GM18873 (cell line): ENCODE results near the gene TMEM39B.
"Not testable (repeated sequence)": the region's sequence is repeated elsewhere in the genome, so short reads cannot be mapped to it uniquely, and the experiment has no call there.

ENCODE experiments used
- ATAC-seq: cut with Tn5 transposase; IDR thresholded peaks from one replicate; pipeline ENCODE4 v1.9.1; 2021; ENCODE audit warnings: mild to moderate bottlenecking, moderate library complexity, moderate number of reproducible peaks; ENCODE audit not compliant: unreplicated experiment, low FRiP score

Gene TMEM39B

DNA sequence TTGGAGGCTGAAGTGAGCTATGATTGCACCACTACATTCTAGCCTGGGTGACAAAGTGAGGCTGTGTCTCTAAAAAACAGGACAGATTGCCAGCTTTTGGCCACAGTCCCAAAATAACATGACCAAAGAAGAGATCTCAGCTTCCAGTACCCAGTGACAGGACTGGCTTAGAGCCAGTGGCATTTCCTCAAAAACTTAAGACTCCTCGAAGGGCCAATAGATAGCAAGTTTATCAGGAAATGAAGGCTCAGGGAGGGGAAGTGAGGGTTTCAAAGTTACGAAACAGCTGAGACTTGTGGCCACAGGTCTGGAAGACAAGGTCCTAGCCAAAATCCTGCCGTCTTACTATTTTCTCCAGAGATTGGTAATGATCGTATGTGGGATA lies 6.3 kb upstream of the TMEM39B start:
- ATAC-seq = no peak

DNA sequence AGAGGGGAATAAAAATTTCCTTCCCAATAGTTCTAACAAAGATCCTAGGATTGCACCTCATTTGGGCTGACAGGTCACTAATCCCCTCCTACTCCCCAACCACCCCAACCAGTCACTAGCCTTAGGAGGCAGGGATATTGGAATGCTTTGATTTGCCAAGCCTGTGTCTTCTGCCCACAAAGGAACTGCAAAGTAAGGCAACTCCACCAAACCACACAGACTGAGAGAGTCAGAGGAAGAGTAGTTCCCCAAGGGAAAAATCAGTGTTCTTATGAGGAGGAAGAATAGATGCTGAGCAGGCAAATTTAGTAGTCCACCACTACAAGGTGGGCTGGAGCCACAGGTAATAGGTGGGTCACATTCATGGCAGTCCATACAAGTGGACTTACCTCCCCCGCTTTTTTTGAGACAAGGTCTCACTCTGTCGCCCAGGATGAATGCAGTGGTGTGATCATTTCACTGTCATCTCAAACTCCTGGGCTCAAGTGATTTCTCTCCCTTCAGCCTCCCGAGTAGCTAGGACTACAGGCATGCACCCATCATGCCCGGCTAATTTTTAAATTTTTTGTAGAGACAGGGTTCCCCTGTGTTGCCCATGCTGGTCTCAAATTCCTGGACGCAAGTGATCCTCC lies 3.7 kb upstream of the TMEM39B start:
- no peak for ATAC-seq

DNA sequence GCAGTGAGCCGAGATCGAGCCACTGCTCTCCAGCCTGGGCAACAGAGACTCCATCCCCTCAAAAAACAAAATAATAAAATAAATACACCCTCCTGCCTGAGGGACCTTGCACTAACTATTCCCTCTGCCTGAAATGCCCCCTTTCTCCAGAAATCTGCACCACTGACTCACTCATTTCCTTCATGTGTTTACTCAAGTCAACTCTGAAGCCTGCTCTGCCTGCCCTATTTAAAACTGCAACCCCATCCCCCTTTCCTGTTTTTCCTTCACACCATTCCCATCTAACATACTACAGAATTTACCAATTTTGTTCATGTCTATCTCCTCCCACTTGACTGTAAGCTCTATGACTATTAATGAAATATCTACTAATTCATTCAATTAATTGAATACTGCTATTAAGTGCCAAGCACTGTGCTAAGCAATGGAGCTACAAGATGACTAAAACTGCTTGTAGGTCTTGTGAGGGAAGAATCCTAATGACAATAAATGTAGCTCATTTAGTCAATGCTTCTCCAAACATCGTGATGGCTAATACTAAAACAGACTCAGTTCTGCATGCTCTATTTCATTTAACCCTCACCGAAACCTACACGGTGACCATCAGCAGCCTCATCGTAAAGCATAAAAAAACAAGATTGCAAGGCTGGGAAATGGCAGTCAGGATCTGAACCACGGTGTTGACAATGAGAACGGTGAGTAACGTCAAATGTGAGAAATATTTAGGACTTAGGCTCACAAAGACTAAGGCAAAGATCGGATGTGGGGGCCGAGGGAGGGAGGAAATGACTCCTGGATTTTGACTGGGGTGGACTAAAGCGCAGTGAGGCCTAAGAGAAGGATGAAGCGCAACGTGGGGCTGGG lies 749 bp upstream of the TMEM39B start:
- no peak for ATAC-seq

DNA sequence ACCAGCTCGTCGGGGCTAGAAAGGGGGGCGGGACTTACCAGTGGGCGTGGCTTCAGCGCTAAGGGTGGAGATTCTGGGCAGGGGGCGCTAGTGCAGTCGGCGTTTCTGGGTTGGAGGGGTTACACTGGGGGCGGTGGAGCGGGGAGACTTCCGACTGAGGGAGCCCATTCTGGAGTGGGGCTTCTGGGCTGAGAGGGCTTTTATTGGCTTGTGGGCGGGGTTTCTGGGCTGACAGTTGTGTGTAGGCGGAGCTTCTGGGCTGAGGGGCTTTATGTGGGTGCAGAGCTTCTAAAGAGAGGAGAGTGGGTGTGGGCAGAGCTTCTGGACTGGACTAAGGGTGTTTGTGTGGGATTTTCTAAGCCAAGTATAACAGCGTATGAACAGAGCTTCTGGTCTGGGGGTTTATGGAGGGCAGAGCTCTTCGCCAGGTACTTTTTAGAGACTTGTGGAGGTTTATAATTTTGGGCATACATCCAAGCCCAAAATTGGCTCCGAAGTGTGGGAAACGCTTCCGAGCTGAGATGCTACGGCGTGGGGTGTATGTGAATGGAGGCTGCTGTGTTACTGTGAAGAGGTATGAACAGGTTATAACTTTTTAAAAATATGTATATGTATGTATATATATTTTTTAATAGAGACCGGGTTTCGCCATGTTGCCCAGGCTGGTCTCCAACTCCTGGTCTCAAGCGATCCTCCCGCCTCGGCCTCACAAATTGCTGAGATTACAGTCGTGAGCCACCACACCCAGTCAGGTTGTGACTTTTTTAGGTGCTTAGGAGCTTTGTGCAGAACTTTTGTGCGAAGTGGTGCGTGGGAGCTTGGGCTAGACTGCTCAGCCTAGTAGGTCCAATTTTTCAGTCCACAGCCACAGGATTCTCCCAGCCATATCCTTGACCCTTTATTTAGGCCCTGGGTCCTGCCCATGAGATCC lies 825 bp downstream of the TMEM39B start:
- ATAC-seq = peak; percentile 10

DNA sequence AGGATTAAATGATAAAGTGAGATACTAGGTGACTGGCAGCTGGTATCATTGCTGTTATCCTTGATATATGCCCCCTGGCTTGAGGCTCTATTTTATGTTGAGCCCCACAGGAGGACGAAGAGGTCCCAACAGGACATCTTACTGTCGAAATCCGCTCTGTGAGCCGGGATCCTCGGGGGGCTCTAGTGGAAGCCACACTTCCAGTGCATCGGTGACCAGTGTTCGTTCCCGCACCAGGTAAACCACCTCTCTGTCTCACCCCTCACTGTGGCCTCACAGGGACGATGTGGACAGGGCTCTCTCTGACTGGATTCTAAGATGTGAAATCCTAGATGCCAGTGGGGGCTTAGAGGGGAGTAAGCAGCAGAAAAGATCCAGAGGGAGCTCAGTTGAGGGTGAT lies 2.1 kb downstream of the TMEM39B start:
- ATAC-seq = no peak

DNA sequence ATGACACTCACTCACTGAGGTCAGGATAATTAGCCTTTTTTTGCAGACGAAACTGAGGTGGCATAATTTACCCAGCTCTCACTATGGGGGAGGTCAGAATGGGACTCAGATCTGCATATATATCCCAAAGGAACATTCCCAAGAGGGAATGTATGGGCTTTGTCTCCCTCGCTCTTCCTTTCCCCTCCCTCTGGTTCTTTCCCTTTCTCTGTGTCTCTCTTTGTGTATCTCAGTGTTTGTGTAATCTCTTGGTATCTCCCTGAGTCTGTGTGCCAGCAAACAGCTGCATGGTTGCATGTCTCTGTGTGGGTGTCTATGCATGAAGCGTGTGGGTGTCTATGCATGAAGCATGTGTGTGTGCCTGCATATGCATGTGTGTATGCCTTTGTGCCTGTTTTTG lies 4.7 kb downstream of the TMEM39B start:
- no peak for ATAC-seq

DNA sequence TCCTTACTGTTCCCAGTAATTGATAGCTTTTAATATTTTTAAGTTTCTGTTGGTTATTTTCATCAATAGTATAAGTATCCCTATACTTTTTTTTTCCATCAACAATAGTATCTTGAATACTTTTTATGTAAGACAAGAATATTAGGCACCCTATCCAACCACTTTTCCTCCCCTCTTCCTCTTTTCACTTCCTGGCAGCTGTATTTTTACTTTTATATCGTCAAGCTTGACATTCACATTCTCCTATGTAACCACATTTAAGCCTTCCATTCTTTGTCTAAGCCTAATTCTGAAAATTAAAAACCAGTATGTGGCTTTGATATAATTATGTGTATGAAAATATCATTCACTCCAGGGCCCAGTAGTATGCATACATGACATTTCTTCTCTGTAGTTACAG lies 9.3 kb downstream of the TMEM39B start:
- ATAC-seq = no peak

DNA sequence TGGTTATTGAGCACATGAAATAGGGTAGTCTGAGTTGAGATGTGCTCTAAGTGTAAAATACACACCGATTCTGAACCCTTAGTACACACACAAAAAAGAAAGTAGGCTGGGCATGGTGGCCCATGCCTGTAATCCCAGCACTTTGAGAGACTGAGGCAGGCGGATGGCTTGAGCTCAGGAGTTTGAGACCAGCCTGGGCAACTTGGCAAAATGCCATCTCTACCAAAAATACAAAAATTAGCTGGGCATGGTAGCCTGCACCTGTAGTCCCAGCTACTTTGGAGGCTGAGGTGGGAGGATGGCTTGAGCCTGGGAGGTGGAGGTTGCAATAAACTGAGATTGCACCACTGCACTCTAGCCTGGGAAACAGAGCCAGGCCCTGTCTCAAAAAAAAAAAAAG lies 13.6 kb downstream of the TMEM39B start:
- not testable (repeated sequence) for ATAC-seq

DNA sequence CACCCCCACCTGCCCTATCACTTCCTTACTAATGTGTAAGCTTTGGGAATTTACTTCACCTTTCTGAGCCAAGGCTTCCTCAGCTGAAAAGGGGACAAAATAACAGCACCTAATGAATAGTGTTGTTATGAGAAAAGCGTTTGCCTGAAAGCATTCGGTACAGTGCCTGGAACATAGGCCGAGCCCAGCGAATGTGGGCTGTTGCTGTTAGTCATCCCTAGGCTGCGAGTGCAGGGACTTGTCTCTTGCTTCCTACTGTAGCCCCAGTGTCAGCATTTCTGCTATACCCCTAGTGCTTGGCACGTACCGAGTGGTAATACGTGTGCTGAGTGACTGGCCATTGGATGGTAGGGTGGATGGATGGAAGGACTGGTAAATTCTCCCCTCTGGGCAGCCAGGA lies 18.4 kb downstream of the TMEM39B start:
- no peak for ATAC-seq

DNA sequence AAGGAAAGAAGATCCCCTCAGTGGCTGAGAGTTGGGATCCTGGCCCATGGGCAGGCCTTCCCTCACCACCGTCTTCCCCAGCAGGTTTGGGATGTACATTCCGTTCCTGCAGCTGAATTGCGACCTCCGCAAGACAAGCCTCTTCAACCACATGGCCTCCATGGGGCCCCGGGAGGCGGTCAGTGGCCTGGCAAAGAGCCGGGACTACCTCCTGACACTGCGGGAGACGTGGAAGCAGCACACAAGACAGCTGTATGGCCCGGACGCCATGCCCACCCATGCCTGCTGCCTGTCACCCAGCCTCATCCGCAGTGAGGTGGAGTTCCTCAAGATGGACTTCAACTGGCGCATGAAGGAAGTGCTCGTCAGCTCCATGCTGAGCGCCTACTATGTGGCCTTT lies 18.9 kb downstream of the TMEM39B start:
- ATAC-seq = no peak

DNA sequence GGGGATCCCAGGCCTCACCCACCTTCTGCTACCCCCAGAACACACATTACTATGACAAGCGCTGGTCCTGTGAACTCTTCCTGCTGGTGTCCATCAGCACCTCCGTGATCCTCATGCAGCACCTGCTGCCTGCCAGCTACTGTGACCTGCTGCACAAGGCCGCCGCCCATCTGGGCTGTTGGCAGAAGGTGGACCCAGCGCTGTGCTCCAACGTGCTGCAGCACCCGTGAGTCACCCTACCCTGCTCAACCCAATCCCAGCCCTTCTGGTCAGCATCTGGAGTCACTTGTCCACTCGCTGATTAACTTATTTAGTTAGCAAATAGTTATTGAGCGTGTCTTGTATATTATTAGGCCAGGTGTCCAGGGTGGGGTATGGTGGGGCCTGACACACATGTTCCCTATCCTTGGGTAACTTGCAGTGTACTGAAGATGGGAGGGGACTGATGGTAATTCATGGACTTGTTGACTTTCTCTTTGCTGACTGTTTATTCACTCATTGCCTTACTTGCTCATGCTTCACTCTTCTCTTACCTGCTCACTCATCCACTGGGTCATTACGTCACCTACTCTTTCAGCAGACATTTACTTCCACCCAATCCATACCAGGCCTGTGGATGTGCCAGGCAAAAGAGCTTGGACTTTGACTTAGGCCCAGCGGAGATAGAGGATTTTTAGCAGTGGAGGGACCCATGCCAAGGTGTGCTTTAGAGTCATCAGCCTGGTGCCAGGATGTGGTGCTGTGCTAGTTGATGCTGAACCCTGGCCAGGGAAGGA lies 22.2 kb downstream of the TMEM39B start:
- ATAC-seq = no peak

DNA sequence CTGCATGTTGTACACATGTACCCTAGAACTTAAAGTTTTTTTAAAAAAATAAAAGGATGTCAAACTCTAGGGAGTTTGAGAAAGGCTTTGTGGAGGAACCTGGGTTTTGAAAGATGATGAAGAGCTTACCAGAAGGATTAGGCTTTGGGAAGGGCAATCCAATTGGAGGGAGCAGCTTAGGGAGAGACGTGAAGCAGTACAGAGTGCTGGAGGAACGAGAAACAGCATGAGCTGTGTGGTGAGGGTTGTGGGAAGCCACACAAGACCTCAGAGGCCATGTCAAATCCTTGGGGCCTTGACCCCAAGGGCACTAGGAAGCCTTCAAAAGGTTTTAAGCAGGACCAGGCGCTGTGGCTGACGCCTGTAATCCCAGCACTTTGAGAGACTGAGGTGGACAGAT lies 26.7 kb downstream of the TMEM39B start:
- no peak for ATAC-seq

DNA sequence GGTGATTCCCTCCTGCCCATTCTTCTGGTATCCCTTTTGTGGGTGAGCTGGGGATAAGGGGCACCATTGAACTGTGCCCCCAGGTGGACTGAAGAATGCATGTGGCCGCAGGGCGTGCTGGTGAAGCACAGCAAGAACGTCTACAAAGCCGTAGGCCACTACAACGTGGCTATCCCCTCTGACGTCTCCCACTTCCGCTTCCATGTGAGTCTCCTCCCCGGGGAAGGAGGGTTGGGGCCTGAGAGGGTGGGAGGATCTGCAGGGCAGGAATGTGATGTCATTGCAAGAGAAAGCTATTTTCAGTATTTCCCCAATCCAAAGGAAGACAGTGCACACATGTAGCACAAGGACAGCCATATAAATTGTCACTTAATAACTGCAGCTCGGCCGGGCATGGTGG lies 27.6 kb downstream of the TMEM39B start:
- no peak for ATAC-seq

DNA sequence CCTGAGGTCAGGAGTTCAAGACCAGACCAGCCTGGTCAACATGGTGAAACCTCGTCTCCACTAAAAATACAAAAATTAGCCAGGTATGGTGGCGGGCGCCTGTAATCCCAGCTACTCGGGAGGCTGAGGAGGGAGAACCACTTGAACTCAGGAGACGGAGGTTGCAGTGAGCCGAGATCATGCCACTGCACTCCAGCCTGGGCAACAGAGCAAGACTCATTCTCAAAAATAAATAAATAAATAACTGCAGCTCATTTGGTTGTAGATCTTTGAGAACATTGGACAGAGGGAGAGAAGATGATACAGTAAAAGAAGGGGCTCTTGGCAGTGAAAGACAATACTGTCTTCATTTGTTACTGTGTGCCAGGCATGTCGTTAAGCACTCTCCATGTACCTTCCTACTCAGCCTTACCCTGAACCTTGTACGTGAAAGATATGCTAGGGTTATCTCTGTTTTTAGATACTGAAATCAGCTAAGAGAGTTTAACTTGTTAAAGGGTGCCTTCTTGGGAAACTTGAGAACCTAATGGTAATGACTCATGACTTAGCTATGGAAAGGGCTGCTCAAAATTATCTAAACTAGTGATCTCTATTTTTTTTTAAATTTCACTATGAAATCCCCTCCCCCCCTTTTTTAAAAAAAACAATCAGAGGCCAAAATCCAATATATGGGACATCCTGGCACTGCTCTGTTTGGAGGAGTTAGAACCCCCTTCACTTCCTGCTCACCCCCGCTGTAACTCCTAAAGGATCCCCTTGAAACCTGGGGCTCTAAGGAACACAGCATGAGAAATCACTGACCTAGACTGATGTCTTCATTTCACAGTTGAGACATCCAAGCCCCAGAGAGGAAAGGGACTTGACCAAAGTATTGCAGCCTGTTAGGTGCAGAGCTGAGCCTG lies 28.3 kb downstream of the TMEM39B start:
- ATAC-seq = no peak

DNA sequence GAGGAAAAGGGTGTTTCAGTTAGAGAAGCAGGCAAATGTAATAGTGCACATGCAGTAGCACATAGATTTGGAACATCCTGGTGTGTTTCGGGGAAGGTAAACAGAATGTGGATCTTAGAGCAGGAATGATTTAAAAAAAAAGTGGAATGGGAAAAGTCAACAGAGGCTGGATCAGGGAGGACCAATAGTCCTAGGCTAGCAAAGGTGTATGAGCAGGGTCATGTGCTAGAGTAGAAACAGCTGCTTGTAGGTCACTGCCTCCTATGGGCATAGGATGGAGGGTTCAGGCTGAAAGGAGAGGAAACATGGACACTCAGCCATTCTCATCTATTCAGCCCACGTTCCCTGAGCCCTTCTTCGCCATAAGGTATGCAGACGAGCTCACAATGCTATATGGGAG lies 31.4 kb downstream of the TMEM39B start:
- no peak for ATAC-seq

DNA sequence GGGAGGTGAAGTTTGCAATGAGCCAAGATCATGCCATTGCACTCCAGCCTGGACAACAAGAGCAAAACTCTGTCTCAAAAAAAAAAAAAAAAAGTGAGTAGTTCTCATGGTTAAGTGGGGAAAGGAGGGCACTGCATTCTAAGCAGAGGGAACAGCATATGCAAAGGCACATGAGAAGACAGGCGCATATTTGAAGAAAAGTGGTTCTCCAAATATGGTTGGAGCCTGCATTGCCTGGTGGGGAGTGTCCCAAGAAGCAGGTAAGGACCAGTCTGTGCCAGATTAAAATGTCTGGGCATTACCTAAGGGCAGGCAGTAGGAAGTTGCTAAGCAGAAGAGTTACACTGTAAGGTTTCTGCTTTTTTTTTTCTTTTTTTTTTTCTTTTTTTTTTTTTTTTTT lies 32.6 kb downstream of the TMEM39B start:
- ATAC-seq = no peak

DNA sequence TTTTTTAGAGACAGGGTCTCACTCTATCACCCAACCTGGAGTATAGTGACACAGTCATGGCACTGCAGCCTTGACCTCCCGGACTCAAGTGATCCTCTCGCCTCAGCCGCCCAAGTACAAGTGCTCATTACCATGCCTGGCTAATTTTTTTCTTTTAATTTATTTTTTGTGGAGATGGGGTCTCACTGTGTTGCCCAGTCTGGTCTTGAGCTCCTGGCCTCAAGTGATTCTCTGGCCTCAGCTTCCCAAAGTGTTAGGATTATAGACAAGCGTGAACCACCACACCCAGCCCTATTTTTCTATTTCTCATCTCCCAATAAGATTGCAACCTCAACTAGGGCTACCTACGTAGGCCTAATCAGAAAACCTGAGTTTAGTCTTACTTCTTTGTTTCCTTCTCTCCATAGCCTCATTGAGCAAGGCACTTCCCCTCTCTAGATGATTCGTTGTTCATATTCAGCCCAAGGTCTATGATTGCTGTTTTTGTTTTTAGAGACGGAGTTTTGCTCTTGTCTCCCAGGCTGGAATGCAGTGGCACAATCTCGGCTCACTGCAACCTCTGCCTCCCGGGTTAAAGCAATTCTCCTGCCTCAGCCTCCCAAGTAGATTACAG lies 34.0 kb downstream of the TMEM39B start:
- ATAC-seq = no peak

DNA sequence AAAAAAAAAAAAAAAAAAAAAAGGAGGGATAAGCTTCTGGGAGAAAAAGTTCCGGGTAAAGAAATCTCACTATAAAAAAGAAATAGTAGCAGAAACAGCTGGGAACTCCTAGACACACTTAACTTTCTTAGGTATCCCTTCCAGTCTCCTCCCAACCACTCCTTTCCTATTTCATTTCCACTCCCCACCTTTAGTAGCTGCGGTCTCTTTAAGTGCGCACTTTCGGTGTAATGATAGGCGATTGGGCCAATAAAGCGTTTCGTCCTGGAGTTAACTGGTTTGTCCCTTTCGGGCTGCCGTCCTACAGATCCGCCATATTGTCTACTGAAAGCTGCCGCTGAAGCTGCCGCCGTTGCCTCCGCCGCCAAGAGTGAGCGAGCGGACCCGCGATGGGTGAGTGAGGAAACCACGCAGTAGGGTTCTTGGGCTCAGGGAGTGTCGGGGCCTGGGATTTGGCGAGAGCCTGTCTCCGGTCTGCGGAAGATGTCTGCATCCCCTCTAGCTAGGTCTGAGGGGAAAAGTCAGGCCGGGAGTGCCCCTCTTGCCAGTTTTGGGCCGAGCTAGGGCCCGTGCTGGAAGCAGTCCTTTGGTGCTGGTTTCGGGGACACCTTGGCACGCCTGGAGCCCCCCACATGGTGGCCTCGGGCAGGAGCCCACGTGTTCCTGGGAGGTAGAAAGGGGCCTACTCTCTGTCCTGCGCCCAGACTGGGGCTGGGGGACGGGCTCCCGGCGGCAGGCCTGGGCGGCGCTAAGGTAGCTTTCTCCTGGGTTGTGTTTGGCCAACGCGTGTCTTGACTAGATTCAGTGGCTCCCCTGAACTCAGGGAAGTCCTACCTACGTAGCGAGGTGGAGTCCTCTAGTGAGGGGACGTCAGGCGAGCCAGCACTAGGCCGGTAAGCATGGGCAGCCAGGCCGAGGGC lies 35.3 kb downstream of the TMEM39B start, which contains the start of gene KPNA6:
Gene KPNA6, plus strand, starts transcription at position 315 of the 920 bp plus-strand sequence. Its CDS starts 75 bp downstream, at position 390.
- peak; percentile 44 for ATAC-seq
